ENCODE results near the gene ADPRHL1. TPM values are rescaled to one million over a fixed set of nuclear protein-coding genes. Genes with fewer than 3 reads are reported as not detected.

ADPRHL1 gene
- total RNA-seq (under 1 TPM; 0.28 to 0.67 TPM), polyA plus RNA-seq (under 1 TPM; 0.43 to 0.67 TPM)

GRCh38 chr13:113452942-113453901 lies at the start of gene ADPRHL1:
Gene ADPRHL1, minus strand, starts transcription at chr13:113453488. Its CDS starts 51 bp downstream, at chr13:113453437.
- WGBS: 92% methylated on average over 45 of the region's 45 CpGs
- no peak for DNase-seq (ENCODE audit: low spot score)

GRCh38 chr13:113502686-113503085 lies 49.4 kb upstream of the ADPRHL1 start:
- no peak for DNase-seq (ENCODE audit: low spot score)
- H3K27me3 ChIP-seq (ENCODE audit: control insufficient read depth in 4 of 4, insufficient read depth in 4 of 4, low read length in 3 of 4): no peaks in the 10 kb centered on the region
- no peak overlapping the region for H3K9ac ChIP-seq (ENCODE audit: low read depth in 1 of 2, low read length in 2 of 2)
- WGBS: 95% methylated on average over 16 of the region's 16 CpGs
- no peak overlapping the region for H3K27ac ChIP-seq (ENCODE audit: low read depth in 1 of 2, low read length in 2 of 2)
- H3K4me1 ChIP-seq (ENCODE audit: control insufficient read depth in 4 of 4, insufficient read depth in 4 of 4, low read length in 3 of 4): no peaks in the 10 kb centered on the region
- no peaks in the 10 kb centered on the region for H3K9me3 ChIP-seq (ENCODE audit: control insufficient read depth in 4 of 4, low read length in 3 of 4)
- peaks cover 11 to 34% (median 22%) of the 10 kb centered on the region in 4 donors for H3K36me3 ChIP-seq (ENCODE audit: control insufficient read depth in 4 of 4, insufficient read depth in 3 of 4, low read depth in 1 of 4, low read length in 3 of 4)
- no peak overlapping the region for H3K4me3 ChIP-seq (ENCODE audit: low read depth in 1 of 3, low read length in 3 of 3)
- no peak for TF ChIP-seq GABPA (IDR thresholded peaks at IDR 0.05 in 1 of 2, conservative IDR thresholded peaks at IDR 0.05 in 1 of 2)
- no peak for TF ChIP-seq REST (IDR thresholded peaks at IDR 0.05)
- no peak for TF ChIP-seq HNF4G (IDR thresholded peaks at IDR 0.05)
- TF ChIP-seq RXRA (IDR thresholded peaks at IDR 0.05): no peak
- TF ChIP-seq JUND (IDR thresholded peaks at IDR 0.05): no peak
- TF ChIP-seq YY1 (IDR thresholded peaks at IDR 0.05): no peak
- TF ChIP-seq EGR1 (IDR thresholded peaks at IDR 0.05; ENCODE audit: low read depth in 2 of 2): no peak
- no peak for TF ChIP-seq NR2F2 (IDR thresholded peaks at IDR 0.05)
- no peak for TF ChIP-seq FOXA2 (IDR thresholded peaks at IDR 0.05)
- TF ChIP-seq ATF3 (IDR thresholded peaks at IDR 0.05): no peak

More at GRCh38 chr13:113452942-113453901, at the start of gene ADPRHL1:
- TF ChIP-seq CTCF (IDR thresholded peaks at IDR 0.05; ENCODE audit: low read depth, low read length, missing input control) (no peak), YY1 (IDR thresholded peaks at IDR 0.05) (no peak), GABPA (IDR thresholded peaks at IDR 0.05 in 1 of 2, conservative IDR thresholded peaks at IDR 0.05 in 1 of 2) (no peak), ZBTB33 (IDR thresholded peaks at IDR 0.05) (no peak), MAX (IDR thresholded peaks at IDR 0.05) (no peak), RXRA (IDR thresholded peaks at IDR 0.05) (no peak), HNF4A (conservative IDR thresholded peaks at IDR 0.05) (no peak), JUND (IDR thresholded peaks at IDR 0.05) (no peak), RAD21 (IDR thresholded peaks at IDR 0.05) (no peak)
- Histone ChIP-seq H3K9me3 (ENCODE audit: control insufficient read depth in 4 of 4, low read length in 3 of 4) (no peaks in the 10 kb centered on the region), H3K9ac (ENCODE audit: low read depth in 1 of 2, low read length in 2 of 2) (no peak within 1 kb of the TSS), H3K4me1 (ENCODE audit: control insufficient read depth in 4 of 4, insufficient read depth in 4 of 4, low read length in 3 of 4) (peaks cover 0 to 4% (median 1%) of the 10 kb centered on the region in 4 donors), H3K27me3 (ENCODE audit: control insufficient read depth in 4 of 4, insufficient read depth in 4 of 4, low read length in 3 of 4) (no peaks in the 10 kb centered on the region), H3K36me3 (ENCODE audit: control insufficient read depth in 4 of 4, insufficient read depth in 3 of 4, low read depth in 1 of 4, low read length in 3 of 4) (peaks cover 7 to 17% (median 12%) of the 10 kb centered on the region in 4 donors), H3K4me3 (ENCODE audit: low read depth in 1 of 3, low read length in 3 of 3) (no peak within 1 kb of the TSS), H3K27ac (ENCODE audit: low read depth in 1 of 2, low read length in 2 of 2) (no peak within 1 kb of the TSS)
